GM12801 (cell line): ENCODE measurements around the gene SBK3.

Experiments used
- TF ChIP-seq, protein P1 (sequence below): IDR thresholded peaks from one replicate; pipeline ENCODE4 v1.5.1; 2011; ENCODE audit warnings: control low read depth; ENCODE audit not compliant: insufficient read length; ENCODE audit errors: extremely low read depth

Gene SBK3

DNA sequence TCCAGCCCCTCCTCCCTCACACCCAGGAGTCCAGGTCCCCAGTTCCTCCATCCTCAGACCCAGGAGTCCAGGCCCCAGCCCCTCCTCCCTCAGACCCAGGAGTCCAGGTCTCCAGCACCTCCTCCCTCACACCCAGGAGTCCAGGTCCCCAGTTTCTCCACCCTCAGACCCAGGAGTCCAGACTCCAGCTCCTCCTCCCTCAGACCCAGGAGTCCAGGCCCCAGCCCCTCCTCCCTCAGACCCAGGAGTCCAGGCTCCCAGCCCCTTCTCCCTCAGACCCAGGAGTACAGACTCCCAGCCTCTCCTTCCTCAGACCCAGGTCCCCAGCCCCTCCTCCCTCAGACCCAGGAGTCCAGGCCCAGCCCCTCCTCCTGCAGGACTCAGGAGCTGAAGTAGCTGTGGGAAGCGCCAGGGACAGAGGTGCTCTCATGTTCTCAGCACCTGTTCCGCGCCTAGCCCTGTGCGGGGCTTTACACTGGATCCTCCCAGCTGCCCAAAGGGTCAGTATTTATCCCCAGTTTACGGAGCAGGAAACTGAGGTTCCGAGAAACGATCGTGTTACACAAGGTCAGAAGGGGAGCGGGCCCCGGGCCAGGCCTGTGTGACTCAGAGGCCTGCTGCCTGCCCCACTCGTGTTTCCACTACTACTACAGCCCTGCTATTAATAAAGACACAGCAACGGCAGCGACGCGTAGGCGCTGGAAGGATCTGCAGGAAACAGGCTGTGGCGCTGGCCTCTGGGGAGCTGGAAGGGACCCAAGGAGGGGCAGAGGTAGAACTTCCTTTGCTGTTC lies 1.7 kb upstream of the SBK3 start:
- TF ChIP-seq, protein P1, sequence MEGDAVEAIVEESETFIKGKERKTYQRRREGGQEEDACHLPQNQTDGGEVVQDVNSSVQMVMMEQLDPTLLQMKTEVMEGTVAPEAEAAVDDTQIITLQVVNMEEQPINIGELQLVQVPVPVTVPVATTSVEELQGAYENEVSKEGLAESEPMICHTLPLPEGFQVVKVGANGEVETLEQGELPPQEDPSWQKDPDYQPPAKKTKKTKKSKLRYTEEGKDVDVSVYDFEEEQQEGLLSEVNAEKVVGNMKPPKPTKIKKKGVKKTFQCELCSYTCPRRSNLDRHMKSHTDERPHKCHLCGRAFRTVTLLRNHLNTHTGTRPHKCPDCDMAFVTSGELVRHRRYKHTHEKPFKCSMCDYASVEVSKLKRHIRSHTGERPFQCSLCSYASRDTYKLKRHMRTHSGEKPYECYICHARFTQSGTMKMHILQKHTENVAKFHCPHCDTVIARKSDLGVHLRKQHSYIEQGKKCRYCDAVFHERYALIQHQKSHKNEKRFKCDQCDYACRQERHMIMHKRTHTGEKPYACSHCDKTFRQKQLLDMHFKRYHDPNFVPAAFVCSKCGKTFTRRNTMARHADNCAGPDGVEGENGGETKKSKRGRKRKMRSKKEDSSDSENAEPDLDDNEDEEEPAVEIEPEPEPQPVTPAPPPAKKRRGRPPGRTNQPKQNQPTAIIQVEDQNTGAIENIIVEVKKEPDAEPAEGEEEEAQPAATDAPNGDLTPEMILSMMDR = no peak

DNA sequence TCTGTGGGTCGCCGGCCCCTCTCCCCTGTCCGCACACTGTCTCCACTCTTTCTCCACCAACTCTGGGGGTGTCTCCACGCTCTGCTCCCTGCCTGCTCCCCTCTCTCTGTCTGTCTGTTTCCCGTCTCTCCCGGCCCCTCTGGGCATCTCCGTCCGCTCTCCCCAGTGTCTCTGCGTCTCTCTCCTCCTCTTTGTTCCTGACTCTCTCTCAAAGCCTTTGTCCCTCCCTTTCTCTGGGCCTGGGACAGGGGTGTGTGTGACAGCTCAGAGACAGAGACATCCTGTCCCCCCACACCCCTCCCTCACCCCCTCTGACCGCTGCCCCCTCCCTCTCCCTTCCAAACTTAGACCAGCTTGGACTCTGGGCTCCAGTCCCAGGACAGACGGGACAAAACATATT lies 668 bp upstream of the SBK3 start:
- TF ChIP-seq, protein P1 = no peak

DNA sequence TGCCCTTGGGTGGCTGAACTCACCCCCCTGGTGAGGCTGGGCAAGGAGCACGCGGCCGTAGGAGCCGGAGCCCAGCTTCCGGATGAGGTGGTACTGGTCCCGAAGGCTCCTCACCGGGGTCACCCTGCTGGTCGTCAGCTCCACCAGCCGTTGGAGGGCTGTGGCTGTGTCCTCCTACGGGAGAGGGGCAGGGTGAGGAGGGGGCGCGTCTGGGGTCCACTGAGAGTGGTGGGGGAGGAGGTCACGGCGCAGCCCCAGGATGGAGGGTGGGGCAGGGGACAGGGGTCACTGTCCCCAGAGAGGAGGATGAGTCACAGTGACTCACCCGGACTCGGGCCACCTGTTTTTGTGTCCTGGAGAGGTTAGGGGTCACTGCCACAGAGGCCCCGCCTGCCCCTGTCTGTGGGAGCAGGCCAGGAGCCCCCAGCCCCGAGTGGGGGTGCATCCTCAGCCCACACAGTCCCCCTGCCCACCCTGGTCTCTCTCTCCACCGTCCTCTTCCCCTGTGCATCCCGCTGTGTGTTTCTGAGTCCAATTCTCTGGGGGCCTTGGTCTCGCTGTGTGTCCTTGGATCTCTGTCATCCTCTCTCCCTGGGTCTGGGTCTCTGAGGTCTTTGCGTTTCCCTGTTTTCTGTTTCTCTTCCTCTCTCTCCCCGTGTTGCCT lies 435 bp downstream of the SBK3 start:
- TF ChIP-seq, protein P1 = no peak

DNA sequence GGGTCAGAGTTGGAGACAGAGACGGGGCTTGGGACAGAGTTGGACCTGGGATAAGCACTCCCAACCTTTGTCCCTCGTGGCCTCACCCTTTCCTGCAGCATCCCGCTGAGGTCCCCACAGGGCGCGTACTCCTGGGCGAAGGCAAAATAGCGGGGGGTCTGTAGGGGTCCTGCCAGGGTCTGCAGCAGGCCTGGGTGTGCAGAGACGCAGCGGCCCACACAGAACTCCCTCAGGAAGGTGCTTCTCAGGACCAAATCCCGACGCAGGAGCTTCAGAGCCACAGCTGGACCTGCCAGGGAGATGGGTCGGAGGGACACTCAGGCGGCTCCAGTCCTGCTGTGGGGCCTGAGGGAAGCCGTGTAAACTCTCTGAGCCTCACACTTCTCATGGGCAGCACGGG lies 1.3 kb downstream of the SBK3 start:
- TF ChIP-seq, protein P1 = no peak

DNA sequence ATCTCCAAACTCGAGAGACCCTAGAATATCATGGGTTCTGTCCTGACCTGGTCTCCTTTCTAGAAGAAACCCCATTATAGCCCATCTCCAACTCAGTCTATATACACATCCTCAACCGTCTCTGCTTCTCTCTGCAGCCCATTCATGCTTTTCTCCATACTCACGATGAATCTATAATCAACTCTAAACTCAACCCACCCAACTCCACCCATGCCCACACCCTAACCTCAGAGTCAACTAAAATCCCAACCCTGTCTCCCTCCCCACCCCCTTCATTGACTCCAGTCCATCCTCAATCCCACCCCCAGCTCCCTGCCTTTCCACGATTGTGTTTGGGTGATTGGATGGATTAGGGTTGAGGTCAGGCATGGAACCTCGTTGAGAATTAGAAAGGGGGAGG lies 1.8 kb downstream of the SBK3 start:
- TF ChIP-seq, protein P1 = no peak

DNA sequence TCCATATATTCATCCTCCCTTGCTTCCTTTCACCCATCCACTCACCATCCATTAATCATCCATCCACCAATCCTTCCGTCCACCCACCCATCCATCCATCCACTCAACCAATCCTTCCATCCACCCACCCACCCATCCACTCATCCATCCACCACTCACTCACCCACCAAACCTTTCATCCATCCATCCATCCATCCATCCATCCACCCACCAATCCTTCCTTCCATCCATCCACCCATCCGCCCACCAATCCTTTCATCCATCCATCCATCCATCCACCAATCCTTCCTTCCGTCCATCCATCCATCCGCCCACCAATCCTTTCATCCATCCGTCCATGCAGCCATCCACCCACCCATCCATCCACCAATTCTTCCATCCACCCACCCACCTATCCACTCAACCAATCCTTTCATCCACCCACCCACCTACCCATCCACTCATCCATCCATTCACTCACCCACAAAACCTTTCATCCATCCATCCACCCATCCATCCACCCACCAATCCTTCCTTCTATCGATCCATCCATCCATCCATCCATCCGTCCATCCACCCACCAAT lies 3.0 kb downstream of the SBK3 start:
- TF ChIP-seq, protein P1 = no peak

DNA sequence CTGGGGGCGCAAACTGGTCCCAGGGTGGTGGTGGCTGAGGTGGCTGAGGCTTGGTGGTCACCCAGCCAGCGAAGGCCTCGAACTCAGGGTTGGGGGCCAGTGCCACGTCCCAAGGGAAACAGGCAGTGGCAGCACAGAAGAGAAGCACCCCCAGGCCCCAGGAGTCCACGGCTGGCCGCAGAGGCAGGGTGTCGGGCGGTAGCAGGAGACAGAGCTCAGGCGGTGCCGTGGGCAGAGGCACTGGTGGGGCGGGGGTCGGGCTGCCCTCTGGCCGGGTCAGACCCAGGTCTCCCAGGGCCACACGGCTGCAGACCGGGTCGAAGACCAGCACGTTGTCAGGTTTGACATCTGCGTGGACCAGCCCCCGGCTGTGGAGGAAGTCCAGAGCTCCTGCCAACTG lies 4.3 kb downstream of the SBK3 start:
- TF ChIP-seq, protein P1 = no peak
